SH-SY5Y (cell line): ENCODE results near the gene RPS6KL1.

ENCODE experiments used
- GATA2 ChIP-seq: IDR thresholded peaks from 2 replicates; pipeline ENCODE4 v1.6.1; 2011; ENCODE audit warnings: mild to moderate bottlenecking, low read depth, low read length
- GATA3 ChIP-seq: IDR thresholded peaks from 2 replicates; pipeline ENCODE4 v1.6.1; 2011; ENCODE audit warnings: low read depth, mild to moderate bottlenecking, low read length, moderate library complexity

Gene RPS6KL1

DNA sequence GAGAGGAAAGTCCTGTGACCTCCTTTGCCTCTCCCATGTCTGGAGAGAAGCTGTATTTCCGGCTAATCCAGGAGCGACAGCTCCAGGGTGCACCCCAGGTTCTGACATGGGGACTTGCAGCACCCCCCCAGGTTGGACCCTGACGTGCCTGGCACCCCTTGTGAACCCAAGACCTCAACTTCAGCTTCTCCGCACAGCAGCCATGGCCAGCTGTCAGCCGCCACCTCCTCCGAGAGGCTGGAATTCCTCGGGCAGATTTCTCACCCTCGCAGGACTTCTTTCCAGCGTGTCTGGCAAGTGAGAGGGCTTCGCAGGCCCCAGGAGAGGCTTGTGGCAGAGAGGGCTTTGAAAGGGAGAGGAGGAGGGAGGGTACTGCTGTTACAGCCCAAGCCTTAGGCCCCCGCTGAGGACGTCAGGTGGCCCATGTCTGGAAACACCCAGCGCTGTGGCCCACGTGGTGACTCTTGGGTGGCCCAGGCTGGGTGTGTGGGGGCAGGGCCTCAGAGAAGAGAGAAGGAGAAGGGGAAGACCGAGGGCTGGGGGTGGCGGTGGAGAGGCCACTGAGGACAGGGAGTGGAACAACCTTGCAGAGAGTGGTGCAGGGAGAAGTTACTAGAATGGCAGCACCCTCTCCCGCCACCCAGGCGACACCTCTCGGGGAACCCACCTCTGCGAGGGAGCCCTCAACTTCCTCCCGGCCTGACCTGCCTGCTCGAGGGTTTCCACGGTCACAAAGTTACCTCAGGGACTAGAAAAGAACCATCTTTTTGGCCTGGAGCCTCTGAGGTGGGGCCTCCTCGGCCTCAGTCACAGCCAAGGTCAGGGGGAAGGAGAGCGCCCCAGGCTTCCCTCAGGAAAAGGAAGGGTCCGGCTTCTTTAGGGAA lies 11.7 kb upstream of the RPS6KL1 start:
- TF ChIP-seq GATA3 (no peak), GATA2 (no peak)

DNA sequence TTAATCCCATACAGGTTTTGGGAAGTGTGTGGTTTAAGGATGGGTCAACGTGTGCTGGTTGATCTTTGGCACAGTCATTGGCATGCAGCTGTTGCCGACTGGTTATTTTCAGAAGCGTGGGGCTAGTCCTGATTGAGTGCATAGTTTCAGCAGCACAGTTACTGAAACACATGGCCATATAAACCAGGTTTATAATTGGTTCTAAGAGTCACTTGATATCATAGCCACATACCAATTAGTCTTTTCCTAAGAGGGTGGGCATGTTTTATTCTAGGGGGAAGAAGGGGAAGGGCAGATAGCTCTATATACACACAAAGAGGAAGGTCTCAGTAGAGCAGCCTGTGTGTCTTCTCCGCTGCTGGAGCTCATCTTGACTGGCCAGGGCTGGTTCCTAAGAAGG lies 11.0 kb upstream of the RPS6KL1 start:
- TF ChIP-seq GATA2 (no peak), GATA3 (no peak)

DNA sequence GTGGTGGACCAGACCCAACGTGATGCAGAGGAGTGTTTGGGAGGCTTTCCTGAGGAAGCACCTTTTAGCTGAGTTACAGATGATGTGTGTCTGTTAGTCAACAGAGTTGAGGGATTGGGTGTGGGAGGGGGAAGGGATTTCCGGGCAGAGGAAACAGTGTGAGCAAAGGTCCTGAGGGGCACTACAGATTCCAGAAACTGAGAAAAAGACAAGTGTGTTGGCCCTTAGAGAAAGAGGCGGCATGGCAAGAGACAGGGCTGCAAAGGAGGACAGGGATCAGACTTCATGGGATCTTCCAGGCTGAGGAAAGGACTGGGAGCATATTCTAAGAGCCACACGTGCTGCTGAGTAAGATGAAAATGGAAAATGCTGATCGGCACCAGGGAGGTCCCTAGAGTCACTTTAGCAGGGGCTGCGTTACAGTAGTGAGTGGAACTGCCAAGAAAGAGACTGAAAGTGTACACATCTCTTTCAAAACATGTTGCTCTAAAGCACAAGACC lies 9.4 kb upstream of the RPS6KL1 start:
- TF ChIP-seq GATA3 = no peak
- no peak for TF ChIP-seq GATA2

DNA sequence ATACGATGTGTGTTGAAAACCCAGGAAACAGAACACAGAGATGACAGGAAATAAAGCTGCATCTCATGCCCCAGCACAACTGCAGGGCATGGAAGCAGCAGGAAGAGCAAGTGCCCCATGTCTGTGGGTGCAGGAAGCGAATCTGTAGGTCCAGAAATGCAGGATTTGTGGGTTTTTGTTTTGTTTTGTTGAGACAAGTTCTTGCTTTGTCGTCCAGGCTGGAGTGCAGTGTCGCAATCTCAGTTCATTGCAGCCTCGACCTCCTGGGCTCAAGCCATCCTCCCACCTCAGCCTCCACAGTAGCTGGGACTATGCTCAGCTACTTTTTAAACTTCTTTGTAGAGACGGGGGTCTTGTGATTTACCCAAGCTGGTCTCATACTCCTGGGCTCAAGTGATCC lies 6.2 kb upstream of the RPS6KL1 start:
- TF ChIP-seq GATA3 (no peak), GATA2 (no peak)

DNA sequence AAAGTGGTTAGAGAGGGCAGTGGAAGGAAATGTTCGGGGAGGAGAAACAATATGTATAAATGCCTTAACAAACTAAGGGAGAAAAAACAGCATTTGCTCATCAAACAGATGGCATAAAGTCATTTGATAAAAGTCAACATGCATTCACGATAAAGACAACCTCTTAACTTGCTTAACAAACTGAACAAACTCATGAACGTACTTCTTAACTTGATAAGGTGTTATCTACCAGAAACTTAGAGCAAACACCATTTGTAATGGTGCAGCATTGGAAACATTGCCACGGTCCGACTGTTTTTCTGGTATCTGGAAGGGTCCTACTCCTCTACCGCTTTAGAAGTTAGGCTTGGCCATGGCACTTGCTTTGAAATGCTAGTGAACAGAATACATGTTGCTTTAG lies 4.2 kb upstream of the RPS6KL1 start:
- TF ChIP-seq GATA2 = no peak
- no peak for TF ChIP-seq GATA3

DNA sequence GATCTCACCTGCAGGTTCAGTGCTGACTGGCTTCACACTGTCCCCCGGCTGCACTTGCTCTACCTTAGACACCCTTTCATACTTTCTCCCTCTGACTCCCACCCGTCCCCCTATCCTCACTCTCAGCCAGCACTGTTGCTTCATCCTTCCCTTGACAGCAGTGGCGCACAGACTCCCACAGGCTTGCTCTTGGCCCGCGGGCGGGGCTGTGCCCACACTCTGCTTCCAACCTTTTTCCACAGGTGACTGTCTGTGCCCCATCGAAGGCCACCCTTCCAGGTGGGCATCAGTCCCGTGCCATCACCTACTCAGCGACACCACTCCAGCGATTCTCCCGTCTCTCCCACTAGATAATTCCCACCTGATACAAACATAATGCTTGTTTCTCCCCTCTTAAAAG lies 1.0 kb upstream of the RPS6KL1 start:
- TF ChIP-seq GATA2 = no peak
- TF ChIP-seq GATA3 = no peak

DNA sequence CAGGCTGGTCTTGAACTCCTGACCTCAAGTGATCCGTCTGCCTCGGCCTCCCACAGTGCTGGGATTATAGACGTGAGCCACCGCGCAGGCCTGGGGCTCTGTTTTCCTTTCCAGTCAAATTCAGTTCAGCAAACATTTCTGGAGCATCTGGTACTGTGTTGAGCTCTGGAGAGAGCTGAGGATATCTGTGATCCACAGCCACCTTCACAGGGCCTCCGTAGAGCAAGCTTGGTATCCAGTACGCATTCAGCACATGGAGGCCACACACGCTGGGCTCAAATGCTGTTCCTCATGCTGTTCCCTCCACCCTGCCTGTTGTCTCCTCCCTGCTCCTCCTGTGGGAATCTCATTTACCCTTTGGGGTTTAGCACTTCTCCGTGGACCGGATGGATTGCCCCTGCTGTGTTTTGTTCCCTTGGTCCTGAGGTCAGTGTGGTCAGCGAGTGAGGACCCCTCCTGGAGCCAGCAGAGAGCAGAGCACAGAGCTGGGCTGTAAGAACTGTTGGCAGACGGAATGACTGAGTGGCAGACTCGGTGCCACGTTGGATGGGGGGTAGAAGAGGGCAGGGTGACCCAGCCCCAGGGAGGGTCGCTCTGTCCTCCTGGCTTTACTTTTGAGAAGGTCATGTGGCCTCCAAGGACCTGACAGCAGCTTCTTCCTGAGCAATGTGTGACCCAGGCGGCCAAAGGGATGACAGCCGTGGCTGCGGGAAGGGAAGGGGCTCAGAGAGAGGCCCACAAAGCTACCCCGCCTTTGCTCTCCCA lies 891 bp downstream of the RPS6KL1 start:
- TF ChIP-seq GATA3 = no peak
- TF ChIP-seq GATA2 = no peak

DNA sequence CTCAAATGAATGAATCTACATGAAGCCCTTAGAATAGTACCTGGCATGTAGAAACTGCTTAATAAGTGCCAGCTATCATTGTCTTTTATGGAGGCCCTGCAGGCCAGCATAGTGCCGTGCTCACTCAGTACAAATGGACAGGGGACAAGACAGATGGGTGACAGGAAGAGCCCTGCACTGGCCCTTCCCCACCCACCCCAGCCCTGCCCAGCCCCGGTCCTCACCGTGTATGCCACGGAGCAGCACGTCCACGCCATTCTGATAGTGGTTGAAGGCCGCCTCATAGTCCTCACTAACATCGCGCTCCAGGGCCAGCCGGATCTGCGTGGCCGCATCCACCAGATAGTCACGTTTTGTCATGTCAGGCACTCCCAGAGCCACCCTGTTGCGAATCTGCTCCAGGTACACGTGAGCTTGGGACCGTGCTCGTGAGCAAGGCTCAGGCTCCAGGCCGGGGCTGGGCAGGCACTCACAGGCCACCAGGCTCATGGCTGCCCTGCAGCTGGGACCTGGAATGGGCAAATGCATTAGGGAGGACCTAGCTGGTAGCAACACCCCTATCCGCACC lies 1.9 kb downstream of the RPS6KL1 start:
- no peak for TF ChIP-seq GATA3
- TF ChIP-seq GATA2 = no peak

DNA sequence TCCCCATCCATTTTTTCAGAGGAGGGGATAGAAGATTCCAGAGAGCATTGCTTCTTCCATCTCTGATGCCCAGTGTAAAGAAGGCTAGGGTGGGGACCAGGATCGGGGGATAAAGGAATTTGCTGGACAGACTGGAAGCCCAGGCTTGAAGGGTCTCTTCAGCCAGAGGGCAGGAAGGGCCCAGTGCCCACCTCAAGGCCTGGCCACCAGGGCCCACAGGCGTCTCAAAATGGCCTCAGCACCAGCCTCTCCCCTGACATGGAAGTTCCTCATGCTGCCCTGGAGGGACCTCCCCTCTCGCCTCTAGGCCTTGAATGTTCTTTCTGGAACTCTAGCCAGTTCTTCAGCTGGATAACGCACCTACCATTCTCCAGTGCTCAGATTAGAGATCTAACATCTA lies 2.8 kb downstream of the RPS6KL1 start:
- no peak for TF ChIP-seq GATA3
- TF ChIP-seq GATA2 = no peak

DNA sequence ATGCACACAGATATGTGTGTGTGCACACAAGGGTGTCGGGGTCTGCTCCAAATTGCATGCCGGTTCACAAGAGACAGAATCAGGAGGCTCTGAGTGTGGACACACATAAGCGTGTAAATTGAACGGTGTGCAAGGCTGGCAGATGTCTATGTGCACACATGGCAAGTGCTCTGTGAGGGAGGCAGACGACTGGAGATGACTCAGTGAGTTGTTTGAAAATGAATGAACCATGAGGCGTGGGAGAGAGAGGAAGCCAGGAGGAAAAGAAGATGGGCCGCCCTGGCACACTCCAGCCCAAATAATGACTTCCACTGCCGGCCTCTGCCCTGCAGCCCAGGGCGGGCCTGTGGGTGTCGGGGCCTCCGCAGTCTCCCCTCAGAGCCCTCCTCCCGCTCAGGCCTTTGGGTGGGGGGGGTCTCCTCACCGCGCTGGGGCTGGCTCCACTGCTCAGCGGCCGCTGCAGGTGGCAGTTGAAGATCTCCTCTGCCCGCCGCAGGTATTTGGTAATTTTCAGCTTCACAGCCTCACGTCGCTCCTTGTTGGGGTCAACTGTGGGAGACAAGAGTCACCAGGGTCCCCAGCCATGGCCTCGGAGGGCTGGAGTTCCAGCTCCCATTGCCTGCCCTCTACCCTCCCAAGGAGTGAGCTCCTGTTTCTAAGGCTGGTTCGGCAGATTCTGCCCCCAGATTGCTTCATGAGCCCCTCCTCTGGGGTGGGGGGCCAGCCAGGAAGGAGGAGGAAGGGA lies 3.5 kb downstream of the RPS6KL1 start:
- TF ChIP-seq GATA3 = no peak
- no peak for TF ChIP-seq GATA2

DNA sequence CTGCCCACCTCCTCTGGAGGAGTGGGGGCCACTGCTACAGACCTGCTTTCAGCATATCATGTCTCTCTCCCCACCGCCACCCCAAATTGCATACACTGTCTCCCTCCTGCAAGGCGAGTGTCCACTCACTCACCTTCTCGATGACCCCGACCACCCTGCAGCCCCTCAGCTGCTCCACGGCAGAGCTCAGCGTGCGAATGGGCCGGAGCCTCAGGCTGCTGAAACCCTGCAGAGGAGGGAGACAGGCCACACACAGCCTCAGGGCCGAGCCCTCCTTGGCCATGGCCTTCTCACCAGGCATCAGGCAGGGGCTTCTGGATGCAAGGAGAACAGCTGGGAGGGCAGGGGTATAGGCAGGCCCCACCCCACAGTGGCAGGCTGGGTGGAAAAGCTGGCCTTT lies 4.7 kb downstream of the RPS6KL1 start:
- TF ChIP-seq GATA3 (no peak), GATA2 (no peak)

DNA sequence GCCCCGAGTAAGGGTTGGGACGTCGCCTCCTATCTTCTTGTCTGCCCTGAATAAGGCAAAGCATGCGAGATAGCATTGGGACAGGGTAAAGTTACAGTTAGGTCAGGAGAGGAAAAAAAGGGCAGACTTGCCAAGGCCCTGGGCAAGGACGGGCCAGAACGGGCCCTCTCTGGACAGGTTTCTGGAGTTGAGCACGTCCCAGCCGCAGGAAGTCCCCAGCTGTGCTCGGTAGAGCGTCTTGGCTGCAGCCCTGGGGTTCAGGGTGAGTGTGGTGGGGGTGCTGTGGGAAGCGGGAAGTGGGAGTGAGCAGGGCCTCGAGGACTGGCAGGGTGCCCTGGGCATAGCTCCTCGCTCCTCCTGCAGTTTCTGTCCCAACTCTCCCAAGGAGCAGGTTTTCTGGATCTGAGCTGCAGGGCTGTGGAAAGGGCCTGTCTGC lies 5.4 kb downstream of the RPS6KL1 start:
- no peak for TF ChIP-seq GATA3
- no peak for TF ChIP-seq GATA2

DNA sequence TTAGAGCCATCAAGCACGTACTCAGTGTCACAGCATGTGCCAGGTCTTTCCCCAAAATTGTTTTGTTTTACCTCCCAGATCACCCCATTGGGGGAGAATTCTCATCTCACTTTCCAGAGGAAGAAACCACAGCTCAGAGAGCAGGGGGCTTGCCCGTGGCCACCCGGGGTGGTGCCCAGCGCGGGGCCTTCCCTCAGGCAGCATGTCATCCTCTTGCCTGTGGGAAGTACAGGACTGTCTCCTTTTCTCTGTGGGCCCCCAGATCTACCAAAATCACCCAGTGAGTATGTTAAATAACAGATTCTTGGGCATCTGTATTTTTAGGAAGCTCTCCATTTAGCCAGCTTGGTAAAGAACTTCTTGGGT lies 5.9 kb downstream of the RPS6KL1 start:
- no peak for TF ChIP-seq GATA3
- TF ChIP-seq GATA2 = no peak

DNA sequence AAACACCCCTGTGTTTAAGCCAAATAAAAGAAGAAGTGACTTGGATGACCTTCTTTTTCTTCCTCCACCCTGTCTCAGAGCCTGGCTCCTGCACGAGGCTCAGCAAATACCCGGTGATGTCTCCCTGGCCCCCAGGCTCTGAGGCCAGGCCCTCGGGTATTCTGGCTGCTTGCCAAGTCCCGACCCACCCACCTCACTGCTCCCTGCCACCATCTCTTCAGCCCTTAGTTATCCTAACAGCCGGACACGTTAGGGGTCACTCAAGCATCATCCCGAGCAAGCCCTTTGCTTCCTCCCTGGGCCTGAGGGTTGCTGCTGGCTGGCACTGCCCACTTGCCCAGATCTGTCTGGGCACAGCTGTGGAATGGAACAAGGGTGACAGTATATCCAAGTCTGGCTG lies 7.2 kb downstream of the RPS6KL1 start:
- TF ChIP-seq GATA2 = no peak
- no peak for TF ChIP-seq GATA3
